GM21447 (cell line): Measurements from ENCODE around the gene AHCYL2.
"Not testable (repeated sequence)": the region's sequence is repeated elsewhere in the genome, so short reads cannot be mapped to it uniquely, and the experiment has no call there.

Source experiments
- ATAC-seq: cut with Tn5 transposase; IDR thresholded peaks from one replicate; pipeline ENCODE4 v1.9.1; 2021; ENCODE audit not compliant: unreplicated experiment

Gene AHCYL2

GRCh38 chr7:129376778-129377700 lies 152.2 kb downstream of the AHCYL2 start:
- no peak for ATAC-seq

GRCh38 chr7:129381710-129382484 lies 157.1 kb downstream of the AHCYL2 start:
- no peak for ATAC-seq

GRCh38 chr7:129383542-129384132 lies 158.8 kb downstream of the AHCYL2 start:
- no peak for ATAC-seq

- no peak for ATAC-seq
These were observed 160.3 kb downstream of the AHCYL2 start for GRCh38 chr7:129385116-129385515.

- ATAC-seq = no peak
These were observed 160.8 kb downstream of the AHCYL2 start for GRCh38 chr7:129385598-129385997.

- no peak for ATAC-seq
These were observed 161.7 kb downstream of the AHCYL2 start for GRCh38 chr7:129386506-129386905.

- no peak for ATAC-seq
These were observed 162.7 kb downstream of the AHCYL2 start for GRCh38 chr7:129387537-129387936.

GRCh38 chr7:129388333-129389098 lies 163.7 kb downstream of the AHCYL2 start:
- no peak for ATAC-seq

- no peak for ATAC-seq
These were observed 165.0 kb downstream of the AHCYL2 start for GRCh38 chr7:129389829-129390228.

GRCh38 chr7:129390314-129390713 lies 165.5 kb downstream of the AHCYL2 start:
- no peak for ATAC-seq

- ATAC-seq = no peak
These were observed 166.8 kb downstream of the AHCYL2 start for GRCh38 chr7:129391546-129392171.

GRCh38 chr7:129393255-129393654 lies 168.4 kb downstream of the AHCYL2 start:
- no peak for ATAC-seq

- ATAC-seq = no peak
These were observed 169.3 kb downstream of the AHCYL2 start for GRCh38 chr7:129394101-129394500.

- ATAC-seq = no peak
These were observed 170.4 kb downstream of the AHCYL2 start for GRCh38 chr7:129394982-129395914.

- ATAC-seq = no peak
These were observed 176.6 kb downstream of the AHCYL2 start for GRCh38 chr7:129401228-129401966.

- no peak for ATAC-seq
These were observed 177.4 kb downstream of the AHCYL2 start for GRCh38 chr7:129401967-129402860.

GRCh38 chr7:129405527-129405926 lies 180.7 kb downstream of the AHCYL2 start:
- no peak for ATAC-seq

GRCh38 chr7:129410238-129410637 lies 185.4 kb downstream of the AHCYL2 start:
- not testable (repeated sequence) for ATAC-seq
